ENCODE results near the gene ALCAM.

DNA sequence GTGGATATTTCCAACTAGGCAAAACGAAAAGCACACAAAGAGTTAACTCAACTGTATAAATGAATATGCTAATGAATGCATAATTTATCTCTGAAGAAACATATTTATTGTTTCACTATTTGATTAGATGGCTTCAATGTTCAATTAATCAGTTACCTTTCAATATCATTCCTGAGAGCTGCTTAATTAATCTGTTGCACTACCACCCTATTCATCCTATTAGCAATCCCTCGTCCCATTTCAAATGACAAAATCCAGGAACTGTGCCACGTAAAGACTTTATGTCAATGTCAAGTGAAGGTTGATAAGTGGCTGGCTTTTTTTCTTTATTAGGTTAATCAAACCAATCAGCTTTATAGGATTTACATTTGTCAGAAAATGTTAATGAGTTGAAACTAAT is 82.7 kb downstream of the ALCAM start:
- TF ChIP-seq, protein P1, sequence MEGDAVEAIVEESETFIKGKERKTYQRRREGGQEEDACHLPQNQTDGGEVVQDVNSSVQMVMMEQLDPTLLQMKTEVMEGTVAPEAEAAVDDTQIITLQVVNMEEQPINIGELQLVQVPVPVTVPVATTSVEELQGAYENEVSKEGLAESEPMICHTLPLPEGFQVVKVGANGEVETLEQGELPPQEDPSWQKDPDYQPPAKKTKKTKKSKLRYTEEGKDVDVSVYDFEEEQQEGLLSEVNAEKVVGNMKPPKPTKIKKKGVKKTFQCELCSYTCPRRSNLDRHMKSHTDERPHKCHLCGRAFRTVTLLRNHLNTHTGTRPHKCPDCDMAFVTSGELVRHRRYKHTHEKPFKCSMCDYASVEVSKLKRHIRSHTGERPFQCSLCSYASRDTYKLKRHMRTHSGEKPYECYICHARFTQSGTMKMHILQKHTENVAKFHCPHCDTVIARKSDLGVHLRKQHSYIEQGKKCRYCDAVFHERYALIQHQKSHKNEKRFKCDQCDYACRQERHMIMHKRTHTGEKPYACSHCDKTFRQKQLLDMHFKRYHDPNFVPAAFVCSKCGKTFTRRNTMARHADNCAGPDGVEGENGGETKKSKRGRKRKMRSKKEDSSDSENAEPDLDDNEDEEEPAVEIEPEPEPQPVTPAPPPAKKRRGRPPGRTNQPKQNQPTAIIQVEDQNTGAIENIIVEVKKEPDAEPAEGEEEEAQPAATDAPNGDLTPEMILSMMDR (IDR thresholded peaks at IDR 0.05) = no peak
- TF ChIP-seq ZFX (IDR thresholded peaks at IDR 0.05; ENCODE audit: borderline replicate concordance) = no peak
